ENCODE results near the gene DNM3. TPM values are rescaled to one million over a fixed set of nuclear protein-coding genes. Genes with fewer than 3 reads are reported as not detected.

The DNM3 gene
- total and polyA plus RNA-seq, 2 of the 8 experiments (the other 6 are each of a cell fraction or from before 2014, with no cell fraction given): 2.0 to 8.5 TPM

DNA sequence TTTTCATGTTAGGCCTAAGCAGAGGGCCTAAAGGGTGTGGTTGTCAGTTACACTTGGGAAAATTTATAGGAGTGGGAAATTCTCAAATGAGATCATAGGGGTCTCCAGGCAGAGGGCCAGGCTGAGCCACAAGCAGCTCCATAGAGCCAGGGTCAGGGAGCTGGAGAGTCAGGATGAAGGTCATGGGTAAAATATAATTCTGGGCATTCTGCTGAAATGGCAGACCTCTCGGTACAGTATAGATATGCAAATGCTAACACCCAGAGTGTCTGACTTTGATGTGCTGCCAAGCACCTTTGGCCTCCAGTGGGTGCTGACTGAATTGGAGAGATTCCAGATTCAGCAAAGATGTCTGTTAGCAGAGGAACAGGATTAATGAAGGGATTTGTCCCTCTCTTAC lies 40.1 kb downstream of the DNM3 start:
- Histone ChIP-seq H2BK12ac (ENCODE audit: low read depth, low read length) (no peak overlapping the region), H3K23me2 (ENCODE audit: low read depth, low read length) (no peaks in the 10 kb centered on the region; the same call in 1 of the 2 replicates), H3K9ac (replicated peaks in 1 of 4; ENCODE audit: extremely low read depth in 1 of 4, low read depth in 3 of 4, low read length in 3 of 4) (no peak overlapping the region), H2BK5ac (ENCODE audit: low read depth, low read length) (no peak overlapping the region), H3K27me3 (replicated peaks in 1 of 4; ENCODE audit: control insufficient read depth in 3 of 4, extremely low read depth in 1 of 4, insufficient read depth in 3 of 4, low read length in 3 of 4) (no peaks in the 10 kb centered on the region), H2AK5ac (ENCODE audit: low read depth, low read length) (no peak overlapping the region), H3K4ac (replicated peaks; ENCODE audit: insufficient read length, low read depth, low read length) (no peak overlapping the region), H3K4me1 (replicated peaks in 1 of 4; ENCODE audit: control insufficient read depth in 3 of 4, insufficient read depth in 4 of 4, low read length in 3 of 4) (peaks cover 0 to 3% (median 0%) of the 10 kb centered on the region in 4 experiments; a peak in 2 of 7 replicates), H2BK15ac (ENCODE audit: low read length) (no peak overlapping the region), H3K9me3 (ENCODE audit: insufficient read depth in 2 of 2, low read depth in 1 of 2, low read length in 1 of 2) (no peaks in the 10 kb centered on the region), H2AFZ (ENCODE audit: low read length) (no peak overlapping the region), H3K4me2 (ENCODE audit: insufficient read depth in 1 of 2, low read depth in 2 of 2, low read length in 2 of 2) (no peak overlapping the region), H3K36me3 (ENCODE audit: control insufficient read depth in 2 of 4, insufficient read depth in 4 of 4, low read length in 3 of 4) (no peaks in the 10 kb centered on the region), H4K20me1 (replicated peaks in 1 of 2; ENCODE audit: control insufficient read depth in 1 of 2, insufficient read depth in 2 of 2, low read length in 2 of 2) (no peaks in the 10 kb centered on the region), H2BK20ac (ENCODE audit: low read length) (no peak overlapping the region), H4K5ac (ENCODE audit: insufficient read length, low read depth, low read length) (no peak overlapping the region), H3K79me2 (ENCODE audit: control insufficient read depth in 1 of 2, insufficient read depth in 2 of 2, low read length in 2 of 2) (no peaks in the 10 kb centered on the region), H4K91ac (replicated peaks; ENCODE audit: insufficient read length, low read length) (no peak overlapping the region), H3K79me1 (ENCODE audit: low read depth, low read length) (no peaks in the 10 kb centered on the region), H3K4me3 (ENCODE audit: extremely low read depth in 1 of 4, insufficient read depth in 2 of 4, low read depth in 3 of 4, low read length in 4 of 4) (no peak overlapping the region), H3K23ac (ENCODE audit: insufficient read length) (no peak overlapping the region), H2BK120ac (replicated peaks; ENCODE audit: low read depth, low read length) (no peak overlapping the region), H3K18ac (ENCODE audit: extremely low read depth, low read length) (no peak overlapping the region), H4K8ac (ENCODE audit: extremely low read depth, insufficient read depth, low read length) (no peak overlapping the region), H3K56ac (replicated peaks; ENCODE audit: insufficient read length, low read depth, low read length) (no peak overlapping the region), H3K14ac (ENCODE audit: insufficient read length) (no peak overlapping the region), H3K27ac (ENCODE audit: low read depth, low read length) (no peak overlapping the region)
- FAIRE-seq: no peak
- 48% methylated on average over 1 of the region's 1 CpG; no CpG with 5 or more reads in 1 of the 2 experiments for WGBS, 2 experiments (ENCODE audit: extremely low coverage in 1 of 2, insufficient coverage in 1 of 2, insufficient read length in 1 of 2, insufficient replicate concordance in 2 of 2, low coverage in 1 of 2, low lambda C conversion rate in 2 of 2, missing lambda C conversion rate in 1 of 2)
- TF ChIP-seq RAD21 (IDR thresholded peaks at IDR 0.05 in 1 of 2, conservative IDR thresholded peaks at IDR 0.05 in 1 of 2; ENCODE audit: low read depth in 2 of 2, low read length in 2 of 2): no peak
- no peak for TF ChIP-seq NANOG (IDR thresholded peaks at IDR 0.05; ENCODE audit: insufficient read depth, low read depth, low read length, poor library complexity, severe bottlenecking)
- TF ChIP-seq KDM1A (IDR thresholded peaks at IDR 0.05; ENCODE audit: borderline replicate concordance, low read length): no peak
- TF ChIP-seq, protein P1, sequence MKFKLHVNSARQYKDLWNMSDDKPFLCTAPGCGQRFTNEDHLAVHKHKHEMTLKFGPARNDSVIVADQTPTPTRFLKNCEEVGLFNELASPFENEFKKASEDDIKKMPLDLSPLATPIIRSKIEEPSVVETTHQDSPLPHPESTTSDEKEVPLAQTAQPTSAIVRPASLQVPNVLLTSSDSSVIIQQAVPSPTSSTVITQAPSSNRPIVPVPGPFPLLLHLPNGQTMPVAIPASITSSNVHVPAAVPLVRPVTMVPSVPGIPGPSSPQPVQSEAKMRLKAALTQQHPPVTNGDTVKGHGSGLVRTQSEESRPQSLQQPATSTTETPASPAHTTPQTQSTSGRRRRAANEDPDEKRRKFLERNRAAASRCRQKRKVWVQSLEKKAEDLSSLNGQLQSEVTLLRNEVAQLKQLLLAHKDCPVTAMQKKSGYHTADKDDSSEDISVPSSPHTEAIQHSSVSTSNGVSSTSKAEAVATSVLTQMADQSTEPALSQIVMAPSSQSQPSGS (IDR thresholded peaks at IDR 0.05; ENCODE audit: low read length): no peak
- TF ChIP-seq CBX8 (IDR thresholded peaks at IDR 0.05; ENCODE audit: borderline replicate concordance, low read depth, low read length): no peak
- no peak for TF ChIP-seq HDAC2 (IDR thresholded peaks at IDR 0.05; ENCODE audit: borderline replicate concordance in 1 of 2, low read depth in 2 of 2, low read length in 2 of 2)
- TF ChIP-seq POU5F1 (IDR thresholded peaks at IDR 0.05; ENCODE audit: low read depth, low read length): no peak
- TF ChIP-seq SIX5 (IDR thresholded peaks at IDR 0.05; ENCODE audit: low read depth, low read length): no peak
- ChIA-PET POLR2A (ENCODE audit: partially characterized antibody) (no interaction called here), CTCF (ENCODE audit: partially characterized antibody) (no interaction called here)
- no peak for DNase-seq (ENCODE audit: low read depth in 1 of 2, low spot score in 2 of 2)

All from H1 (cell line).